Spleen (tissue), 7 donors: Measurements from ENCODE around the gene EML3.
"Not testable (repeated sequence)": the region's sequence is repeated elsewhere in the genome, so short reads cannot be mapped to it uniquely, and the experiment has no call there.

Experiments used
- POLR2A ChIP-seq, 3 donors: fragments of 450-650 bp; IDR thresholded peaks; one replicate each; pipeline ENCODE4 v1.5.1; 2017; ENCODE audit warnings: antibody characterized with exemption in 3 of 3, mild to moderate bottlenecking in 1 of 3
- POLR2AphosphoS5 ChIP-seq, 3 donors: sonication (generic); formaldehyde crosslinking; IDR thresholded peaks; one replicate each; pipeline ENCODE4 v1.5.1; 2017; ENCODE audit warnings: antibody characterized with exemption in 3 of 3
- TF ChIP-seq, protein P1 (sequence below), 11 experiments: fragments of 200-600 bp in 7 of 11; fragments of 450-650 bp in 4 of 11; sonication (generic) in 4 of 11; IDR thresholded peaks in 8 of 11; conservative IDR thresholded peaks in 3 of 11; 1 replicate in 7 of 11; 2 replicates in 4 of 11; pipeline versions ENCODE4 v1.4.0 to v1.8.0; 2016 to 2021; ENCODE audit warnings: antibody characterized with exemption in 11 of 11, inconsistent platforms in 4 of 11, mild to moderate bottlenecking in 1 of 11
- donor health status: DM: no; HTN: no; CAD: no; lungs with moderate emphysema.
- donor health status: DM: no; HTN: no; CAD: no.
- donor health status: DM: no; HTN: no; CAD: no.

DNA sequence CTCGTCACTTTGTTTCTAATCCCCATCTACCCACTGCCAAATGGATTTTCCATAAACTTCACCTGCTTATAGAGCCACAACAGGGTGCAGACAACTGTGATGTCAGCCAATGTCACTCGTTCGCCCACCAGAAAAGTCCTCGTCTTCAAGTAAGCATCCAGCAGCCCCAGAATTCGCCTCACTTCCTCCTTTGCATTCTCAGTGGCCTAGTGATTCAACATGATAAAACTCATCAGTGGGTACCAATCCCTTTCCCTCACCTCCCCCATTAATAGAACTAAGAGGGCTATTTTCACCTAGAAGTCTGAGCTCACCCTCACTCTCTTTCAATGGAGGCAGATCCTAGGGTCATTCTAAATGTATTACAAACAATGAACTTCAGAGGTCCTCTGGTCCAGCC is 41.7 kb downstream of the EML3 start:
- TF ChIP-seq POLR2AphosphoS5, POLR2A (IDR thresholded peaks at IDR 0.05): not testable (repeated sequence)
- TF ChIP-seq, protein P1, sequence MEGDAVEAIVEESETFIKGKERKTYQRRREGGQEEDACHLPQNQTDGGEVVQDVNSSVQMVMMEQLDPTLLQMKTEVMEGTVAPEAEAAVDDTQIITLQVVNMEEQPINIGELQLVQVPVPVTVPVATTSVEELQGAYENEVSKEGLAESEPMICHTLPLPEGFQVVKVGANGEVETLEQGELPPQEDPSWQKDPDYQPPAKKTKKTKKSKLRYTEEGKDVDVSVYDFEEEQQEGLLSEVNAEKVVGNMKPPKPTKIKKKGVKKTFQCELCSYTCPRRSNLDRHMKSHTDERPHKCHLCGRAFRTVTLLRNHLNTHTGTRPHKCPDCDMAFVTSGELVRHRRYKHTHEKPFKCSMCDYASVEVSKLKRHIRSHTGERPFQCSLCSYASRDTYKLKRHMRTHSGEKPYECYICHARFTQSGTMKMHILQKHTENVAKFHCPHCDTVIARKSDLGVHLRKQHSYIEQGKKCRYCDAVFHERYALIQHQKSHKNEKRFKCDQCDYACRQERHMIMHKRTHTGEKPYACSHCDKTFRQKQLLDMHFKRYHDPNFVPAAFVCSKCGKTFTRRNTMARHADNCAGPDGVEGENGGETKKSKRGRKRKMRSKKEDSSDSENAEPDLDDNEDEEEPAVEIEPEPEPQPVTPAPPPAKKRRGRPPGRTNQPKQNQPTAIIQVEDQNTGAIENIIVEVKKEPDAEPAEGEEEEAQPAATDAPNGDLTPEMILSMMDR (IDR thresholded peaks at IDR 0.05 in 8 of 11, conservative IDR thresholded peaks at IDR 0.05 in 3 of 11), result not testable (repeated sequence)
